Muscle of arm (tissue), 12 donors: Measurements from ENCODE around the gene RSKR. TPM values are rescaled to one million over a fixed set of nuclear protein-coding genes. Genes with fewer than 3 reads are reported as not detected.
"Not testable (repeated sequence)": the region's sequence is repeated elsewhere in the genome, so short reads cannot be mapped to it uniquely, and the experiment has no call there.

Experiments used
- DNase-seq: peaks from one replicate; pipeline ENCODE4 v3.0.0-alpha.2; 2013
- polyA plus RNA-seq, 12 donors: library from polyadenylated mRNA; unstranded; fragments of 120-200 nt; gene quantifications; one replicate each; pipeline ENCODE4 v1.2.1, GENCODE V29; 2013; ENCODE audit not compliant: insufficient read length in 12 of 12

Gene RSKR
- polyA plus RNA-seq, 12 donors, result 8.0 to 32.5 (median 16.8) TPM; not detected in 1

GRCh38 chr17:28634206-28634865 lies 20.4 kb upstream of the RSKR start:
- no peak for DNase-seq

- no peak for DNase-seq
Measured at GRCh38 chr17:28626818-28627217, 12.8 kb upstream of the RSKR start.

- no peak for DNase-seq
Measured at GRCh38 chr17:28624148-28624547, 10.2 kb upstream of the RSKR start.

GRCh38 chr17:28623696-28624095 lies 9.7 kb upstream of the RSKR start:
- DNase-seq, result no peak

GRCh38 chr17:28622186-28622585 lies 8.2 kb upstream of the RSKR start:
- no peak for DNase-seq

GRCh38 chr17:28620010-28620409 lies 6.0 kb upstream of the RSKR start:
- no peak for DNase-seq

GRCh38 chr17:28618464-28618863 lies 4.5 kb upstream of the RSKR start:
- DNase-seq, result no peak

- no peak for DNase-seq
Measured at GRCh38 chr17:28616281-28616680, 2.3 kb upstream of the RSKR start.

- no peak for DNase-seq
Measured at GRCh38 chr17:28615260-28615940, 1.4 kb upstream of the RSKR start.

- DNase-seq, result peak; percentile 20
Measured at GRCh38 chr17:28612936-28613872, 781 bp downstream of the RSKR start.

GRCh38 chr17:28612531-28612930 lies 1.5 kb downstream of the RSKR start:
- DNase-seq, result no peak

GRCh38 chr17:28610376-28610775 lies 3.6 kb downstream of the RSKR start:
- no peak for DNase-seq

- DNase-seq, result not testable (repeated sequence)
Measured at GRCh38 chr17:28604031-28604430, 10.0 kb downstream of the RSKR start.

GRCh38 chr17:28599311-28600184 lies 14.4 kb downstream of the RSKR start:
- peak; percentile 76 for DNase-seq

GRCh38 chr17:28598799-28599310 lies 15.1 kb downstream of the RSKR start, which contains the start of gene SPAG5:
TSS of gene SPAG5 (minus strand) at chr17:28599025. CDS start at chr17:28598946, 79 bp downstream.
- peak; percentile 93 for DNase-seq

- DNase-seq, result no peak
Measured at GRCh38 chr17:28598389-28598788, 15.6 kb downstream of the RSKR start.

GRCh38 chr17:28597606-28598383 lies 16.2 kb downstream of the RSKR start:
- DNase-seq, result no peak

- DNase-seq, result no peak
Measured at GRCh38 chr17:28592260-28592659, 21.7 kb downstream of the RSKR start.

- DNase-seq, result no peak
Measured at GRCh38 chr17:28585851-28586250, 28.1 kb downstream of the RSKR start.

- DNase-seq, result no peak
Measured at GRCh38 chr17:28584434-28584833, 29.6 kb downstream of the RSKR start.
